Activated CD4-positive, alpha-beta T cell treated with anti-CD3 and anti-CD28 coated beads, Interleukin-2, amount 50 U/mL, for 16 hours (primary cell): ENCODE measurements around the gene SH3GL3.
A peak's percentile ranks its signal among the peaks of the same experiment; 100 is the strongest.

Source experiments
- DNase-seq: peaks from one replicate; pipeline ENCODE4 v3.0.0-alpha.2; 2020

The SH3GL3 gene

GRCh38 chr15:83571820-83572707, 124.9 kb downstream of the SH3GL3 start:
- peak; percentile 2 for DNase-seq

- DNase-seq: no peak
These were observed 127.2 kb downstream of the SH3GL3 start for GRCh38 chr15:83574345-83574744.

GRCh38 chr15:83578691-83579090, 131.6 kb downstream of the SH3GL3 start:
- DNase-seq: no peak

- DNase-seq: no peak
These were observed 134.2 kb downstream of the SH3GL3 start for GRCh38 chr15:83581381-83581780.

GRCh38 chr15:83582381-83582780, 135.2 kb downstream of the SH3GL3 start:
- no peak for DNase-seq

- no peak for DNase-seq
These were observed 138.6 kb downstream of the SH3GL3 start for GRCh38 chr15:83585601-83586335.

- no peak for DNase-seq
These were observed 139.9 kb downstream of the SH3GL3 start for GRCh38 chr15:83587091-83587490.

GRCh38 chr15:83588441-83588840, 141.3 kb downstream of the SH3GL3 start:
- DNase-seq: no peak

GRCh38 chr15:83592370-83593040, 145.4 kb downstream of the SH3GL3 start:
- no peak for DNase-seq

GRCh38 chr15:83595191-83595590, 148.1 kb downstream of the SH3GL3 start:
- no peak for DNase-seq

- no peak for DNase-seq
These were observed 150.9 kb downstream of the SH3GL3 start for GRCh38 chr15:83598031-83598430.

- no peak for DNase-seq
These were observed 154.9 kb downstream of the SH3GL3 start for GRCh38 chr15:83602021-83602420.

- no peak for DNase-seq
These were observed 157.4 kb downstream of the SH3GL3 start for GRCh38 chr15:83604549-83604948.

- DNase-seq: no peak
These were observed 158.2 kb downstream of the SH3GL3 start for GRCh38 chr15:83605111-83605945.

GRCh38 chr15:83610132-83610531, 163.0 kb downstream of the SH3GL3 start:
- no peak for DNase-seq

GRCh38 chr15:83610901-83611685, 164.0 kb downstream of the SH3GL3 start:
- DNase-seq: no peak

GRCh38 chr15:83612226-83612625, 165.1 kb downstream of the SH3GL3 start:
- no peak for DNase-seq

- DNase-seq: no peak
These were observed 165.9 kb downstream of the SH3GL3 start for GRCh38 chr15:83612898-83613635.

GRCh38 chr15:83613714-83614113, 166.6 kb downstream of the SH3GL3 start:
- DNase-seq: no peak

GRCh38 chr15:83616840-83617239, 169.7 kb downstream of the SH3GL3 start:
- no peak for DNase-seq
